Caki2 (cell line): Measurements from ENCODE around the gene EXPH5. TPM values are rescaled to one million over a fixed set of nuclear protein-coding genes. Genes with fewer than 3 reads are reported as not detected.
A peak's percentile ranks its signal among the peaks of the same experiment; 100 is the strongest.
"Not testable (repeated sequence)": the region's sequence is repeated elsewhere in the genome, so short reads cannot be mapped to it uniquely, and the experiment has no call there.

Experiments used
- DNase-seq: peaks from one replicate; pipeline ENCODE4 v3.0.0-alpha.2; 2015; ENCODE audit warnings: low read depth
- in situ Hi-C: cut with HindIII; loops from 2 replicates; pipeline ENCODE4 v1.10.0; 2016; ENCODE audit warnings: low sequenced_read_pairs, low pct_unique_long_range_greater_than_20kb, mixed read lengths
- total RNA-seq: library from RNA; depleted of rRNA; stranded (reverse); fragments of >200 nt; shearing (Covaris generic); gene quantifications from 2 replicates; pipeline ENCODE4 v1.2.3, GENCODE V29; 2014; ENCODE audit warnings: low replicate concordance; rRNA removed

The EXPH5 gene, protein sequence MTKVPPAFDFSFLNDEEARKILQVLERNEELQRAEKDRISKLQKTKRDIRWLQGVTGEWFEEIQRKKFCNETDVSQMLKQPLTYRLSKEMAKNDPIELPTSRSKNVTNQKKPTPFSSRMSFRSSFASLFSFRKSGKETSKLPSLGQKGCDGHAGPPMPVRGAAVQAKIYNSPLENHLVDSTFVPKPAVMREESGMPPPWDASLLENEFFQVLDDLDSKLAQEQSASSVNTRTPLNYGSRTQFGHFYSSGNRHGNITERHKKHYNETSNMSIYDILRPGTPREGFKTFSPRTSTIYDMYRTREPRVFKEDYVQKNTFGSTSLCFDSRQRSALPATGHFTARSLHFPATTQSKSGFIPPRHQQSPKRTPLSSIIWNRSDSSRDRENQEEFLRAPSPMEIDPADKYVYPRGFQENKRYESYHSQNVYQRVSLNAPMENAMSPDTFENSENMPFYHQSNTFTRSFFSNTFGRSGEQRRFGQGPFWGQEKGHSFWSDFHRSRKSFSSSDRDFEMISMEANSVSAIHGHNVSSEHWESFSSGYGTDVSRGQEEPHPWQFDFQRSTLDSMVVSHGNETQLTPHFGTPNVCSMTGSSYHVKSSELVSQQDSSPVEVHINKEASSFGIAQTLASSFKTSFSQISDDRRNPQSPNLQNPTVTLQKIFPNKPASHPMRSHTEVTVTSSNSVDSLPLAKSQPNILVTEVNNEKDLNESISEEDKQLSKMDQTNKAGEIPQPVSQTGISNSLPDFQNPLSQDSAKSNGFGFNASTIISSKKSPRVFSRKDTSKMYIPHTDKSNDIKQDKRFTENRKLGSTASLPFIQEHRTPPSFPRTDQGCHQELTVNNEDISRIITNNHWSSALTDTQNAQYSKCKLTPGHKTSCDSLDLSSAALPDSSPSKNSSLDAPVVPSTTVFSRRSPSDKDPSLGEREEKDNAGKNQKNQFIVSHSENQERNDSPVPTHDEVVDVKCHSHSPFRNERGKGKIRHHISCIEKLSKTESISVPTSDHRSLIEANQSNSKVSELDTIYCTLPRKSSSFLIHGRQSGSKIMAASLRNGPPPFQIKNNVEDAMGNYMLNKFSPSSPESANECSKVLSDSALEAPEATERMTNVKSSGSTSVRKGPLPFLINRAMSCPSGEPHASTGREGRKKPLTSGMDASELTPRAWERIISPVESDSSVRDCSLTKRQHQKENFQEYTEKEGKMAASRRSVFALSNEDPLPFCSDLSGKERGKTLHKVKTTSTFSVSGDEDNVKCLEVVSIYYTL (N-terminal part only)
- total RNA-seq: 0.46 and 2.0 TPM in 2 replicates

DNA sequence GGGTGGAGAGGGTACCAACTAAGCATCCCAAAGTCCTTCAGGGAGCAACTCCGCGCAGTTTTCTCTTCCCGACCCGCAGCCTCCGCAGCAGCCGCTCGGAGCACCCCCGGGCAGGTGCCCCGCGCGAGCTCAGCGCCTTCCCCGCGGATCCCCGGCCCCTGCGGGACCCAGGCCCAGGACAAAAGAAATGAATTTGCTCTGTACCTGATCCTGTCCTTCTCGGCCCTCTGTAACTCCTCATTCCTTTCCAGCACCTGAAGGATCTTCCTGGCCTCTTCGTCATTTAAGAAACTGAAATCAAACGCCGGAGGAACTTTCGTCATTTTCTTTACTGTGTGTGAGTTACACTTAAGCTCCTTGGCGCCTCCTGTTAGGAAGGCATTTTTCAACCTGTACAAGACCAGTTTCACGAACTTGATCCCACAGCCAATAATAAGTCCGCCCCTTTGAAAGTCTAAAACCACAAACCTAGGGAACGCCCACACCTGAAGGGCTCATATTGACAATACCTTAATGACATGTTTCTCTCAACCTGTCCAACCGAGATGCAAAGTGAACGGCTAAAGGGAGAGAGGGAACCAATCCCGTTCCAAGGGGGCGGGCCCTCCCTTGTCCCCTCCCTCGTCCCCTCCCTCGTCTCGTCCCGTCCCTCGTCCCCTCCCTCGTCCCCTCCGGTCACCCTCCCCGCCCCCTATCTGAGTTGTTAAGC lies at the start of gene EXPH5:
EXPH5 (minus strand) TSS at position 555 of the 709 bp plus-strand sequence; CDS start at position 323, 232 bp downstream.
- peak; percentile 93 for DNase-seq
- in situ Hi-C loops: no loop called here

DNA sequence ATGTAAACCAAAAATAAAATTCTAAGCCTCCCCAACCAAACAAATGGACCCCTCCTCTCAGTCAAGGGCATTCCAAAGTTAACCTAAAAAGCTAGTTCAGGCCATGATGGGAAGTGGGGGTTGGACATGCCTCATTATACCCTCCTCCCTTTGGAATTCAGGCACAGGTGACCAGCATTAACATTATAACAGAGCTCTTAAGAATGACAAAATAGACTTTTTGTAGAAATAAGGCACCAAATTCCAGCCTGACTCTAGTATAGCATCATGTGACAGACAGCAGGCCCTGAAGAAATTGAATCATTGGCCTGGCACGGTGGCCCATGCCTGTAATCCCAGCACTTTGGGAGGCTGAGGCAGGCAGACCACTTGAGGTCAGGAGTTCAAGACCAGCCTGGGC lies 48.2 kb upstream of the EXPH5 start:
- DNase-seq, in situ Hi-C loops: not testable (repeated sequence)

DNA sequence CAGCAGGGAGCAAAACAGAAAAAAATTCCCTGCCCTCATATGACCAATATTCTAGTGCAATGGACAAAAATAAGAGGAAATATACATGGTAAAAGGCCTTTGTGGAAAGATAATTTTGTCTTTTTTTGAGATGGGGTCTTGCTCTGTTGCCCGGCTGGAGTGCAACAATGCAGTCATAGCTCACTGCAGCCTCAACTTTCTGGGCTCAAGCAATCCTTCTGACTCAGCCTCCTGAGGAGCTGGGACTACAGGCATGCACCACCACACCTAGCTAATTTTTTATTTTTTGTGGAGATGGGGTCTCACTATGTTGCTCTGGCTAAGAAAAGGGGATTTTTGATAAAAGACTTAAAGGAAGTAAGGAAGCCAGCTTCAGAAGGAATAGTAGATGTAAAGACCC lies 45.6 kb upstream of the EXPH5 start:
- in situ Hi-C loops: no loop called here
- DNase-seq: no peak

DNA sequence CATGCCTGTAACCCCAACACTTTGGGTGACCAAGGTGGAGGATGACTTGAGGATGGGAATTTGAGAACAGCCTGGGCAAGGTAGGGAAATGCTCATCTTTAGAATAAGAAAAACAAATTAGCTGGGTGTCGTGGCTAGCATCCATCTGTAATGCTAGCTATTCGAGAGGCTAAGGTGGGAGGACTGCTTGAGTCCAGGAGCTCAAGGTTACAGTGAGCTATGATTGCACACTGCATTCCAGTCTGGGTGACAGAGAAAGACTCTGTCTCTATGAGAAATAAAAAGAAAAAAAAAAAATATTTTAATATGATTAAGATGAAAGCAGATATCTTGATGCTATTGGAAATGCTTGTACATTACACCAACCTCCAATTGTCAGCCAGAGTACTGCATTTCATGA lies 42.7 kb upstream of the EXPH5 start:
- no peak for DNase-seq
- in situ Hi-C loops: no loop called here

DNA sequence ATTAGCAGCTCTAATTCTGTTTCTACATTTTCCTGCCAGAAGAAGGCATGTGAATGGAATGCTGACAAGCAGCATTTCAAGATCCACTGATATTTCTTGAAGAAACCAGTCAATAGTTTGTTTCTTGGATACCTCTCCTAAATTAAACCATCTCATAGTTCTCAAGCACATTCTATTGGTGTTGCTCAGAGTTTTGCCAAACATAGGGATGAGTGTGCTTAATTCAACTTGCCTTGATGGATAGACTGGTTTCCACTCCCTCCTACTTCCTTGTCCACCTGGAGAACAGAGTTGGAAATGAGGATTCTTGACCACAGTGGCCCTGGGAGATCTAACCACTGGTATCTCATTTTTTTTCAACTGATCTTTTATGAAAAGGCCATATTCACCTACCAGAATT lies 41.5 kb upstream of the EXPH5 start:
- in situ Hi-C loops: no loop called here
- no peak for DNase-seq

DNA sequence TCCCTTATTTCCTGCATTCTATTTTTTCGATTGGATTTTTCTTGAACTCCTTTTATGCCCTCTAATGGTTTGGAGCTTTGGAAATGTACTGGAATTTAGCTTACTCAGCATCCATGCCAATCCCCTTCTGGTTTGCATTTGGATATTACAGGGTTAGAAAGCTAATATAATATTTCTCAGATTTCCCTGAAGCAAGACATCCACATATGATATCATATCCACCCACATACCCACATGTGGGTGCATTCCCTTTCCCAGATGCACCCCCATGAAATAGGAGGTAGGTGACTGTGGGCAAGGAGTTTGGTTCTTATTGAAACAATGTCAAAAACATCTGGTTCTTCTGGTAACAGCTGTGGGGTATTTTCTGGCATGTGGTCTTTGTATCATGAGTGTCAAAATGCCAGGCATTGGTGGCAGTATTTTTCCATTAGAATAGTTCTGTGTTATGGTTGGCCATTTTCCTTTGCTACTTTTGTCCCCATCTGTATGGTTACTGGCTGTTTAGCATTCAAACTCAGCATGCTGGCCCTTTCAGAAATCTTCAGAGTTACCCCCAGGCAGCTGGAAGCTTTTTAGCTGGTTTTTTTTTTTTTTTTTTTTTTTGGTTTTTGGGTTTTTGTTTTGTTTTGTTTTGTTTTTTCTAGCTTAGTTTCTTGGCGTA lies 38.6 kb upstream of the EXPH5 start:
- no peak for DNase-seq
- in situ Hi-C loops: no loop called here

DNA sequence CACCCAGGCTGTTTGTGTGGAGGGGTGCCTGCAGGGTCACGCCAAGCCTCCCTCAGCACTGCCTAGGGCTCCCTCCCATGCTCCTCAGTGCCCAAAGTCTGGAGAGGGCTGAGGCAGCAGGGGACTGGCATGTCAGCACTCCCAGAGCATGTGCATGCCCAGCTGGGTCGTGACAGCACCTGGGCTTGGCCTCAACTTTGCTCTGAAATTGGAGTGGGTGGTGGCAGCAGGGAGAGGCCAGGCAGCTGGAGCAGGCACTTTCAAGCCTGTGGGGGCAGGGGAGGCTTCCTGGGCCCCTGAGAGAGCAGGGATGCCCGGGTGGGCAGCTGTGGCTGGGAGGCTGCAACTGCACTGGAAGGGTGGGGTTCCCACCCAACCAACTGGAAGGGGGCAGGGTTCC lies 35.7 kb upstream of the EXPH5 start:
- in situ Hi-C loops: no loop called here
- no peak for DNase-seq

DNA sequence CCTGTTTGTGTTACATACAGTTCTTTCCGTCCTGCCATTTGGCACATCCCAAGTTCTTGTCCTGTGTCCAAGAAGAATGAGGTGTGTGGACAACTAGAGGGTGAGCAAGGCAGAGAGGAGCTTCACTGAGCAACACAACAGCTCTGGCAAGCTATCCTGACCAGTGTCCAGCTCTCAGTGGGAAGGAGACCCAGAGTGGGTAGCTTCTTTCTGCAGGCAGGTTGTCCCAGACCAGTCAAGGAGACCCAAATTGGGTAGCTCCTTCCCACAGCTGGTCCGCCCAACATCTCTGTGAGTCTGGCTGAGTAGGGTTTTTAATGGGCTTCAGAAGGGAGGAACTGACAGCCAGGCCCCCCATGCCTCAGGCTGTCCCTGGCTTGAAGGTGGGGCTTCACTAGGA lies 35.2 kb upstream of the EXPH5 start:
- in situ Hi-C loops: no loop called here
- no peak for DNase-seq

DNA sequence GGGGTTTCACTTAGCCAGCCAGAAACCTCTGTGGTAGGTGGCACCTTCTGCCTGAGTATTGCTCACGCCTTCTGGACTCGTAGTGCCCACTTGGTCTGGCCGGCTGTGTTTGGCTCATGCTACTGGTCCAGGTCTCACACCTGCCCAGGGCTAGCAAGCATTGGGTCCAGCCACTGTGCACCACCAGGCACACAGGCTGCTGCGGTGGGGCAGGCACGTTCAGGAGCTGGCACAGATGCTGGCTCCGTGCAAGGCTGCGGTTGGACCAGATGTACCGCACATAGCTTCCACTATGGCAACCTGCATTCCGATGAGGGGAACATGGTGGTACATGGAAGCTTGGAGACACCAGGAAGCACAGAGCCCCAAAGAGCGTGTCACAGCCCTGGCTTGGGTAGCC lies 34.8 kb upstream of the EXPH5 start:
- in situ Hi-C loops: no loop called here
- DNase-seq: no peak

DNA sequence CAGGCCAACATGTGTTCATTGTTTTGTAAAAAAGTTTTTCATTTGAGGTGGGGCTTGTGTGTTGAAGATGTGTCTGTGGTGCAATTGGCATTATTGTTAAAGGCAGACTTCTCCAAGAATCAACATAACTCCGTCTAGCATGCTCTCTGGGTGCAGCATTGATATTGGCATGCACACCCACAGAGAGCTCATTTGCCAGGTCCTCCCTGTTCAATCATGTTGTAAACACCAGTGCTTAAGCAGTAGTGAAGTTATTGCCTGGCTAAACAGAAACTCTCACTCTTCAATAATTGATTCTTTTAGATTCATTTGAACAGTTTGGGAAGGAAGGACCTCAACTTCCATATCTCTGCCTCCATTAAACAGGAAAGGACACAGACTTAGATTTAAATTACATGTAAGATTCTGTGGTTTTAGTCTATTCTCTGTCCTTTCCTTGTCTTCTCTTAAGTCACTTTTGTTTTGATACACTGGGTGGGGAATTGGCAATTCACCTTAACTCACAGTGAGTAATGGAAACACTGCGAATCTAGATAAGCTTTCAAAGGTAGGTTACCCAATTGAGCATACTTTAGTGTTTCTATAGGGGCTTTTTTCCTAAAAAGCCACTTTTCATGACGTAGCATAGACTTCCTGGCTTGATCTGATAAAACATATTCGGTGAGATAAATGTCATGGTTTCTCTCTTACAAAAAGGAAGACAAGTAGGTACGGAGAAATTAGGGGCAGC lies 30.8 kb upstream of the EXPH5 start:
- no peak for DNase-seq

DNA sequence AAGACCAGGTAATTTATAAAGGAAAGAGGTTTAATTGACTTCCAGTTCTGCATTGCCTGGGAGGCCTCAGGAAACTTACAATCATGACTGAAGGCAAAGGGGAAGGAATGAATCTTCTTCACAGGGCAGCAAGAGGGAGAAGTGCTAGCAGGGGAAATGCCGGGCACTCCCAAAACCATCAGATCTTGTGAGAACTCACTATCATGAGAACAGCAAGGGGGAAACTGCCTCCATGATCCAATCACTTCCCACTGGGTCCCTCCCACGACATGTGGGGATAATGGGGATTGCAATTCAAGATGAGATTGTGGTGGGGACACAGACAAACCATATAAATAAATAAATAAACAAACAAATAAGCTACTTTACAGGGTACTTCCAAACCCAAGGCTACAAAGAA lies 28.8 kb upstream of the EXPH5 start:
- no peak for DNase-seq
- in situ Hi-C loops: no loop called here

More for the DNA sequence above, 30.8 kb upstream of the EXPH5 start:
- in situ Hi-C loops: no loop called here

DNA sequence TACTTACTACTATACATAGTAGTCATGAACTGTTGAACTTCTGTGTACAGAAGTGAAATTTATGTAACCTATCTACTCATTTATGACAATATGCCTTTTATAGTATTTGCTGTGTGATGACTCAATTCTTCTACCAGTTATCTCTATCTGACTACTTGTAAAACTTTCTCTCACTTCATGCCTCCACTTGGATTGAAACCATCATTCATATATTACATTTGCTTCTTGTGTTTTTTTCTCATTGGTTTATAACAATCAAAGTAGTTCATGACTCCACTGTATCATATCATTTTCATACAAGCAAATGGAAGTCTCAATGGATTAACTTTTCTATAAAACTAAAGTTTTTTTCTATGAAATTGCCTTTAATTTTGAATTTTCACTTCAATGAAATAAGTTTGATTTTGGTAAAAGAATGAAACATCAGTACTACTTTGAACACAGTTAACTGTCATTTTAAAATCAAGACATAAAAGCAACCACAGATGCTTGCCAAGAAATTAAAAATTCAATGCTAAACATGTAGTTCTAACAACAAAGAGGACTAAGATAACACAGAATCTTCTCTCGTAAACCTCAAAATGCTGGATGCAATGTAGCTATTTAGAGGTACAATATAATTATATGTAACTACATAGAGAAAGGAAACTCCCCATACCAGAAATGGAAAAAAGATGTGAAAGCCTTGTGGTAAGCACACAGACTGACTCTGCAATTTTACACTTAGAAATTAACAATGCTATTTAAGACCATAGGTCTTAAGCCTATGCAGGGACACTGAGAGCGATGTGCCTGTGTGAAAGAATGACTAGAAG lies 27.6 kb upstream of the EXPH5 start:
- DNase-seq: no peak
- in situ Hi-C loops: no loop called here

DNA sequence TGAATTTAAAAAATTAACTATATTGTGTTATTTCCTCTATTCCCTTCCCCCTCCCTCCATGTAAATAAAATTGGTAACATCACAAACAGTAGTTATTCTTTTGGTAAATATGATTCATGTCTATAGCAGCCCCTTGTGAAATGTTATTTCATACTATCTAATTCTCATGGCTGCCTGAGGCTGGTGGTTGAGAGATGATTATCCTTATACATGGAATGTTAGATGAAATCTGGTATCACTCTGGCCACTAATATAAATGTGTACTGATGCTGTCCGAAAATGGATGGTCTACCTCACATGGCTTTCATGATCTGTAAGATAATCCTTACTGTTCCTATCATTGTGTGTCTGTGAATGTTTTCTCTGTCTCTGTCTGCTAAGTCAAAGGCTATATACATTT lies 25.0 kb upstream of the EXPH5 start:
- no peak for DNase-seq

DNA sequence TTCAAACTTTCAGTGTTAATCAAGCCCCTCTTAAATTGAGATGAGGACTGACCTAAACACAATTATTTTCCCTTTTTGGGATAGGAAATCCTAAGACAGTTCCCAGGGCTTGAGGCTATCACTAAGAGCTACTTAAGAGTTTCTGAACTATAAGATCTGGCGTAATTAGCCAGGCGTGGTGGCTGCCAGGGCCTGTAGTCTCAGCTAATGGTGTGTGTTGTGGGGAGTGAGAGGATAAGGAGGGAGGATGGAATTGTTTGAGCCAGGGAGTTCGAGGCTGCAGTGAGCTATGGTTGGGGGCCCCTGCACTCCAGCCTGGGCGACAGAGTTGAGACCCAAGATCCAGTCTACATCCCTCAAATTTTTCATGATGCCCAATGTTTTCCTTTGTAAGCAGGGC lies 23.5 kb upstream of the EXPH5 start:
- in situ Hi-C loops: no loop called here
- no peak for DNase-seq

More for the DNA sequence above, 25.0 kb upstream of the EXPH5 start:
- in situ Hi-C loops: no loop called here

DNA sequence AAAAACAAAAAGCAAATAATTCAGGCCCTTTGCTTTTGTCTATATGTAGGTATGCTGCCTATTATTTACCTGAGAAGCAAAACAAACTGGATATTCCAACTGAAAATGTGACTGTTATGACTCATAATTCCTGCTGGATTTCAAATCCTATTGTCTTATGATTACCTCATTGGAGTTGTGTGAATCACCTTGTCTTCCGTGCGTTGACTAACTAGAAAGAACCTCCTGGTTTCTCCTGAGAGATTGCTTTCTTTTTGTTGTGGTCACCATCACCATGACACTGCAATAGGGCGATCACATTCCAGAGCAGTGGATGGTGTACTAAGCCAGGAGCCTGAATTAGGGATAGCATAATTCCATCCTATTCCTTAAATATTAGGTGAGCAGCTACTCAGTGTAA lies 23.0 kb upstream of the EXPH5 start:
- DNase-seq: peak; percentile 85
- in situ Hi-C loops: no loop called here

DNA sequence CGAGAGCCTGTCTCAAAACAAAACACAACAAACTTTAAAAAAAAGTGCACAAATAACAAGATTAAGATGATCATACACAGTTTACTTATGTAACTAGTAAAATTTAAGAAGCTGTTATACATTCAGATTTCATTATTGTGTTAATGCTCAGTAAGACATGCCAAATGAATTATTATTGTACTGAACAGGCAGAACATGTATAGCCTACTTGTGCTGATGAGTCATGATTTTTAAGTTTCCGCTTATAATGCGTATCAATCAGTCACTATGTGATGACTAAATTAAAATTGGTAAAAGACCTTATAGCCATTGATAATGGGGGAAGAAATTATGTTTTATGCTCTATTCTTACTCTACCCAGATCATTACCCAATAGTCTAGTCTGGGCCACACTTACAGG lies 20.5 kb upstream of the EXPH5 start:
- DNase-seq: no peak
- in situ Hi-C loops: no loop called here
